CD4-positive, alpha-beta T cell treated with Interleukin-15 for 1 hour (primary cell): ENCODE measurements around the gene LOC128125822.

Experiments
- DNase-seq: peaks from one replicate; pipeline ENCODE4 v3.0.0-alpha.2; 2020

LOC128125822 gene

GRCh38 chr6:63558278-63558677, 14.0 kb upstream of the LOC128125822 start:
- DNase-seq, result no peak

DNA sequence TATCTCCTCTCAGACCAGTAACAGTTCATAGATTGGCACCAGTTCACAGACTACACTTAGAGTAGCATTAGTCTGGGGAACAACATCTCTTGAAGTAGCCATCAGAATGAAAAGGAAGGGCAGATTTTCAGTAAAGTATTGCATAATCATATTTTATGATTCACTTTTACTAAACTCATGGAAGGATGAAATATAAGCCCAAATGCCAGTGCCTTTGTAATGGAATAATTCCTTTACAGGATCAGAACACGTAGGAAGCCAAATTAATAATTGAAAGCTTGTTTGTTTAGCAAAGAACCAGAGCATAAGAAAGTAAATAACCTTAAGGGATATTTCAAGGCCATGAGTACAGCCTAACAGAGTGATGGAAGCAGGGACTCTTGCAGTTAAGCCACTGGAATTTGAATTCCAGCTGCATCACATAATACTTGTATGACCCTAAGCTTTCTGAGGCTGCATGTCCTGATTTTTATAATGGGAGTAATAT, 11.4 kb upstream of the LOC128125822 start:
- no peak for DNase-seq

- DNase-seq, result no peak
These were observed 11.0 kb upstream of the LOC128125822 start for GRCh38 chr6:63561288-63561687.

DNA sequence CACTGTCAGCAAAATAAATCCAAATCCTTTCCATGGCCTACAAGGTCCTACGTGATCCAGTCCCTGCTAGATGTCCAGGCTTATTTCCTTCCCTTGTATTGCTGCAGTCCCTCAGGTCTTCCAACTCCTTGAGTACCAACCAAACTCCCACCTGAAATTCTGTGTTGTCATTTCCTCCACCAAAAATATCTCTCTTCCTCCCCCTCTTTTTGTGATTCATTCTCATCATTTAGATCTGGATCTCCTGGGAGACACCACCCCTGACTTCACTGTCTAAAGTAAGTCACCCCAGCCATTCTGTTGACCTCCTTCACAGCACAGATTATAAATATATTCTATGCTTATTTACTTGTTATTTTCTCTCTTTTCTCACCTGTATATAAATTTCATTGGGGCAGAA, 9.0 kb upstream of the LOC128125822 start:
- no peak for DNase-seq

DNA sequence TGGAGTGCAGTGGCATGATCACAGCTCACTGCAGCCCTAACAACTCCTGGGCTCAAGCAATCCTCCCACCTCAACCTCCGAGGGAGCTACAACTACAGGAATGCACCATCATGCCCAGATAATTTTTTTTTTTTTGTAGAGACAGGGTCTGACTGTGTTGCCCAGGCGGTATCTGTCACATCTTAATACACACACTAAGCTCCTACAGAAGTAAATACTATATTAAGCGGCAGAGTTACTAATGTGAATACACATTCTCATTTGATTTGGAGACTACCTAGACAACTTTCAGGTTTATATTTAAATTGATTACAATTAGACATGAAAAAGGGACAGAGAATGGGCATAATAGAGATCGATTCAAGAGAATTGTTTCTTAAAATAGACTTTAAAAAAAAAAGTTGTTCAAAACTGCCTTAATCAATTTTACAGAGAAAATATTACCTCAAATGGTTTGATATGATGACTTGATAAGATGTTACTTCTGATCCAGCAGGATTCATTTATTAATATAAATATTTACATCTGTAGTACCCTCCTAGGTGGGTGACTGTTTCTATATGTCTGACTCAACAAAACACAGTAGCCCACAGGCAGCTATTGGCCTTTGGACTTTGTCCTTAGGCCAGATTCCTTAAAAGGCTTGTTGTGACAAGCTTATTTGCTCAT, 7.1 kb upstream of the LOC128125822 start:
- no peak for DNase-seq

GRCh38 chr6:63565727-63566596, 6.3 kb upstream of the LOC128125822 start:
- no peak for DNase-seq

DNA sequence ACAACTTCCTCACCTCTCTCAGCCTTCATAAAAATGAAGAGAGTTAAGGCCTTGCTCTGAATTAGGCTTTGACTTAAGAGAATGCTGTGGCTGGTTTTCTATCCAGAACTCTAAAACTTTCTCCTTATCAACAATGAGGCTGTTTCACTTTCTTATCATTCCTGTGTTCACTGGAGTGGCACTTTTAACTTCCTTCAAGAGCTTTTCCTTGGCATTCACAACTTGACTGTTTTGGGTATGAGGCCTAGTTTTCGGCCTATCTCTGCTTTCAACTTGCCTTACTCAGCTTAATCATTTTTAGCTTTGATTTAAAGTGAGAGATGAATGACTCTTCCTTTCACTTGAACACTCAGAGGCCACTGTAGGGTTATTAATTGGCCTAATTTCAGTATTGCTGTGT, 4.3 kb upstream of the LOC128125822 start:
- DNase-seq, result no peak

DNA sequence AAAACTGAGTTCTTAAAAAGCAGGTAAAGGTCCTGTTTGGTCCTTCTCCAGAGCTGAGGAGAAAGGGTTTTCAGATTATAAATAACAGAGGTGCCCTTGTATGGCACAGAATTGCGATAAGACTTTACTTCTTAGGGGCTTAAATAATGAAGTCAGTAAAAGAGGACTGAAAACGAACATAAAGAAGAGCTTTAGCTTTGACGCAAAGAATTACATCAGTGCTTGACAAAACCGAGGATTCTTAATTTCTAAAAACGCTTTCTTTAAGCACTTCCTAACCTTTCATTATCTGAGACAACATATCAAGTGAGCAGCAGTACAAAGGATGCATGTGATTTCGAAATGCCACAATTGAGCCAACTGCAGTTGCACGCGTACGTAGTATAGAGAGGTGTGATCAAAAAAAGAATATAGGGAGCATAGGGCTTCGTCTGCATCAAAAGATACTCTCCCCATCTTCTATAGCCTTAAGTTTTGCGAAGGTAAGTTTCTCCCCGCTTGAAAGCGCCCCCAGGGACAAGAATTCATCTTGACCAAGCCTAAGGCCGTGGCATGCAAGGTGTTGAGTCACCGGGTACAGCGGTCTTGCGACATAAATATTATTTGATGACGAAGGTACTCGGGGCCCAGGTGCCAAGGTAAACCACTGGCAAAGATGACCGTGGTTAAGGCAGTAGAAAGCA, 778 bp upstream of the LOC128125822 start:
- DNase-seq, result peak; percentile 64

DNA sequence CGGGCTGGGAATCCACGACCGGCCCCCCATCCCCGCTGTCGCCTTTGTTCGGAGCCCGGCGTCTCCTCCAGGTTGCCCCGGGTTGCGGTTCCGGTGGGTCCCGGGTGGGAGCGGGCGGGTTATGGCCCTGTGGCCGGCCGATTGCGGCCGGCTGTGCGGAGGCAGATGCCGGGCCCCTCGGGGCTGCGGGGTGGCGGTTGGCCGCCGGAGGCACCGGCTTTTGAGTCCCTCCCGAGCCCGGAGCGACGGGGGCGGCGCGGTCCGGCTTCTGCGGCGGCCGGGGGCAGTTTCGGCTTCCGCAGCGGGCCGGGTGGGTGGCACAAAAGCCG, 431 bp downstream of the LOC128125822 start:
- DNase-seq, result no peak

DNA sequence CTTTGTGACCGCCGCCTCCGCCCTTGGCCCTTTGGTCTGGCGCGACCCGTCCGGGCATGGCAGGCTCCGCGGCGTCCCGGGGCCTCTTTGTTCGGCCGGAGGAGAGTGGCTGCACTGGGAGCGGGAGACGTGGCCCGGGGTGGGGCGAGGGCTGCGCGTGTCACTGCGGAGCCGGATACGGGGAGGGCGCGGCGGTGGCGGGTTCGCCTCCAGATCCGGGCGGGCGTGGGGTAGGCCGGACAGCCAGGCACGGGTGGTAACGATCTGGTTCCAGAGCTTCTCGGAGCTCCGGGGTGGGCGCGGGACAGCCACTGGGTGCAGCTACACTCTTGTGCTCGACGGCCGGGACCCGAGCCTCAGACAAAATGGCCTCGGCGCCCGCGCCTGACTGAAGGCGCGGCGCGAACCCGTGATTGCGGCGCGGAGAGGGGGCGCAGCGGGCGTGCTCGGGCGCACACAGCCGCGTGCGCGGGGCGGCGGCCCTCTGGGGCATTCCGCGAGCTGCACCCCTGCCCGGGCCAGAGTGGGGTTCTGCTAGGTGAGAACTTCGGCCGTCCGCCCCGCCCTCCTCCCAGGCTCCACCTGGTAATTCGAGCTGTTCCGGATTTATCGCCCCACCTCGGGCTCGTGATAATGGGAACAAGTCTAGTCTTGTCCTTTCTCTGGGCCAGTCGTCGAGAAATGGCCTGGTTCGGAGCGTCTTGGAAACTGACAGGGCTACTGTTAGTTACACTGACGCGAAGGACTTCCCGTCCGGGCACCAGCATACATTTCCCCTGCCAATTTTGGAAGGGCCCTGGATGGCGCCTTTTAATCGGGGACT, 1.0 kb downstream of the LOC128125822 start:
- DNase-seq, result peak; percentile 73

DNA sequence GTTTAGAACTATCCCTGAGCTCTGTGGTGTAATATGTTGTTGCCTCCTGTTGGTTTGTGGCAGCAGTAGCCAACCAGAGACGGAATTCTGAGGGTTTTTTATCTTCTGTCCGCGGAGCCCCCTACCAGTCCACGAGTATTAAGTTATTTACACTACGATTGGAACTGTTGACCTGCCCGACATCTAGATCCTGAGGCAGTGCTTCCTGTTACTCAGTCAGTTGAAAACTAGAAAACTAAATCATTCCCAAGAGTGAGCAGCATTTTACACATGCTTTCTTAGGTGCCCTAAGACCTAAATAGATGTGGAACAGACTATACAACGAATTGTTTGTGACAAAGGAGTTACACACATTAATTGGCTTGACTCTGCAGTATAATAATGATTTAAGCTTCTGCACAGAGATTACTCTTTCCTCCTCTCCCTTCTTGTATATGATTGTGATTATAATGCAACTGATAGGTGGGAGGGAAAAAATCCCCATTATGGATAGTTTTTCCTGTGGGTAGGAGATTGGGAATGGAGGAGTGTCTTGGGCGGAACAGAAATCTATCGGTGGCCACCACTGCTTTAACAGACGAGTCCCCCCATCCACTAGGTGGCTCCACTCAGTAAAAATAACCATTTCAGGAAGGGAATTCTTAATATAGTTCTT, 1.7 kb downstream of the LOC128125822 start:
- peak; percentile 20 for DNase-seq

GRCh38 chr6:63574554-63574900, 2.2 kb downstream of the LOC128125822 start:
- DNase-seq, result no peak

DNA sequence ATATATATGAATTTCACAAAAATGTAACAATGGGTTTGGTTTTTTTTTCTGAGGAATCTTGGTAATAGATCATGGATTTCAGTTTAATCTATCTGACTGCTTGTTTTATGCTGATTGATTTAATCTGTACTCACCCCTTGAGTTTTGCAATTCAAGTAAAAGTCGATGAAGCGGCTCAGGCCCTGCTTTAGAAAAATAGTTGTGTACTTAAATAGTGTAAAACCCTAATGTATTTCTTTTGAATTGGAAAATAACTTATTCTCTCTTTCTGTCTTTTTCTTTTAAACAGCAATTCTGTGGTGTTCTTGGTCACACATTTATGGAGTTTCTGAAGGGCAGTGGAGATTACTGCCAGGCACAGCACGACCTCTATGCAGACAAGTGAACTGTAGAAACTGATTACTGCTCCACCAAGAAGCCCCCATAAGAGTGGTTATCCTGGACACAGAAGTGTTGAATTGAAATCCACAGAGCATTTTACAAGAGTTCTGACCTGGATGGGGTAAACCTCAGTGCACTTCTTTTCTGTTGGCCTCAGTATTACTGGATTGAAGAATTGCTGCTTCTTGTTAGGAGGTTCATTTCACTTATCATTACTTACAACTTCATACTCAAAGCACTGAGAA, 4.0 kb downstream of the LOC128125822 start:
- DNase-seq, result no peak

GRCh38 chr6:63576985-63577712, 4.9 kb downstream of the LOC128125822 start:
- DNase-seq, result no peak

GRCh38 chr6:63578757-63579156, 6.5 kb downstream of the LOC128125822 start:
- no peak for DNase-seq

DNA sequence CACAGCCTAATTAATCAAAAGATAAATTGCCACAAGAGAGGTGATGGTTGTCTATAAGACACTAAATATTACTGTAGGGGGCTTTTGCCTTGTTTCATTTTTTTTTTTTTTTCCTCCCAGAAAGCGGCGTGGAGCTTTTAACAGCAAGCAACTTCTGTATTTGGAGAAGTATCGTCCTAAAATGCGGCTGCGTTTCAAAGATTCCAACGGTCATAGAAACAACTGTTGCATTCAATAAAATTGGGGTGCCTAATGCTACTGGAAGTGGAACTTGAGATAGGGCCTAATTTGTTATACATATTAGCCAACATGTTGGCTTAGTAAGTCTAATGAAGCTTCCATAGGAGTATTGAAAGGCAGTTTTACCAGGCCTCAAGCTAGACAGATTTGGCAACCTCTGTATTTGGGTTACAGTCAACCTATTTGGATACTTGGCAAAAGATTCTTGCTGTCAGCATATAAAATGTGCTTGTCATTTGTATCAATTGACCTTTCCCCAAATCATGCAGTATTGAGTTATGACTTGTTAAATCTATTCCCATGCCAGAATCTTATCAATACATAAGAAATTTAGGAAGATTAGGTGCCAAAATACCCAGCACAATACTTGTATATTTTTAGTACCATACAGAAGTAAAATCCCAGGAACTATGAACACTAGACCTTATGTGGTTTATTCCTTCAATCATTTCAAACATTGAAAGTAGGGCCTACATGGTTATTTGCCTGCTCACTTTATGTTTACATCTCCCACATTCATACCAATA, 7.8 kb downstream of the LOC128125822 start:
- no peak for DNase-seq

DNA sequence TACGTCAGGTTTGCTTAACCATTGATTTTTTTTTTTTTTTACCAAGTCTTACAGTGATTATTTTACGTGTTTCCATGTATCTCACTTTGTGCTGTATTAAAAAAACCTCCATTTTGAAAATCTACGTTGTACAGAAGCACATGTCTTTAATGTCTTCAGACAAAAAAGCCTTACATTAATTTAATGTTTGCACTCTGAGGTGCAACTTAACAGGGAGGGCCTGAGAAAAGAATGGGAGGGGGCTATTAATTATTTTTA, 8.4 kb downstream of the LOC128125822 start:
- no peak for DNase-seq

- DNase-seq, result no peak
These were observed 9.2 kb downstream of the LOC128125822 start for GRCh38 chr6:63581355-63582013.

DNA sequence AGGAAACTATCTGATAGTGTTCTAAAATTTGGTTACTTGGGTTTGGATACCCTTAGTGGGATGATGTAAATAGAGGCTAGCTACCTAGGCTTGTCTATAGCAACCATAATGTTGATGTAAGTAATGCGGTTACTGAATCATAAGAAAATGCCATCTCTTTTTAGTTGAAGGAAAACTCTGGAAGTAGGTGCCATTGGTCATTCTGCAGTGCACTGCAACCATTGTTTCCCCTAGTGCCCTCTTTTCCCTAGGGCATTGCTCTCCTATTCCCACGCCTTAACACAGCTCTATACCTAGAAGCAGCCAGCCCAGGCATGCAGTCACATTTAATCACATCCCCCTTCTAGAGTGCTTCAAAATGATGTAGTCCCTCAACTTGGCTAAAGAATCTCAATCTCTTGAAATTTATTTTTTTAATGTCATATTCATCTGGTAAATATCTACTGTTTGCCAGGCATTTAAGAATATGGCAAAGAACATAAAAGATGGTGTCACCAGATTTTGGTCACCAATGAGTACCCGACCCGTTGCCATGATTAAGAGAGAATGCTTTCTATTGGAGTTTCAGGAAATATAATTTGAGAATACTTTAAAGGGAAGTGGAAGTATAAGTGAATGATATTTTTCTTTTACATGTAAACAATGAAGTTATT, 10.4 kb downstream of the LOC128125822 start:
- DNase-seq, result no peak

DNA sequence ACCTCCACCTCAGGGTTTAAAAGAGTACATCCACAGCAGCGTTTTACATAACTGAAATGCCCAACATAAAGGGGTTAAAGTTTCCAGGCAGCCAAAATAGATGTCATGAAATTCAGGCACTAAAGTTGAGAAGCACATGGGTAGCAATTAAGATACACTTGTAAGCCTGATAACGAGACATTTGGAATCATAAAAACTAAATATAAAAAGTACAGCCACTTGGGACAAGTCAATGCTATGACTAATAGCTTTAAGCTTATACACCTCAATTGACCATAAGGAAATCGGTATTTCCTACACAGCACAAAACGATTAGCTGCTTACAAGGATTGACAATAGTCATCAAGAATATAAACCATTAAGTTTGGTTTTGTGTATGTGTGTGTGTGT, 11.8 kb downstream of the LOC128125822 start:
- DNase-seq, result no peak
